ENCODE measurements around the gene ZBTB38. TPM values are rescaled to one million over a fixed set of nuclear protein-coding genes. Genes with fewer than 3 reads are reported as not detected.

ZBTB38 gene
- total RNA-seq, 1 donor from 2014 or later = 46.7 TPM

- Mint-ChIP-seq H3K27ac (no peak overlapping the region), H3K4me1 (peaks cover 40% of the 10 kb centered on the region), H3K36me3 (peaks cover 15% of the 10 kb centered on the region), H3K4me3 (no peak overlapping the region), H3K27me3 (ENCODE audit: low read depth) (no peaks in the 10 kb centered on the region), H3K9me3 (no peaks in the 10 kb centered on the region)
- TF ChIP-seq, protein P1, sequence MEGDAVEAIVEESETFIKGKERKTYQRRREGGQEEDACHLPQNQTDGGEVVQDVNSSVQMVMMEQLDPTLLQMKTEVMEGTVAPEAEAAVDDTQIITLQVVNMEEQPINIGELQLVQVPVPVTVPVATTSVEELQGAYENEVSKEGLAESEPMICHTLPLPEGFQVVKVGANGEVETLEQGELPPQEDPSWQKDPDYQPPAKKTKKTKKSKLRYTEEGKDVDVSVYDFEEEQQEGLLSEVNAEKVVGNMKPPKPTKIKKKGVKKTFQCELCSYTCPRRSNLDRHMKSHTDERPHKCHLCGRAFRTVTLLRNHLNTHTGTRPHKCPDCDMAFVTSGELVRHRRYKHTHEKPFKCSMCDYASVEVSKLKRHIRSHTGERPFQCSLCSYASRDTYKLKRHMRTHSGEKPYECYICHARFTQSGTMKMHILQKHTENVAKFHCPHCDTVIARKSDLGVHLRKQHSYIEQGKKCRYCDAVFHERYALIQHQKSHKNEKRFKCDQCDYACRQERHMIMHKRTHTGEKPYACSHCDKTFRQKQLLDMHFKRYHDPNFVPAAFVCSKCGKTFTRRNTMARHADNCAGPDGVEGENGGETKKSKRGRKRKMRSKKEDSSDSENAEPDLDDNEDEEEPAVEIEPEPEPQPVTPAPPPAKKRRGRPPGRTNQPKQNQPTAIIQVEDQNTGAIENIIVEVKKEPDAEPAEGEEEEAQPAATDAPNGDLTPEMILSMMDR (IDR thresholded peaks at IDR 0.05; ENCODE audit: unreplicated experiment) = no peak
- DNase-seq (ENCODE audit: low spot score in 2 of 2, unreplicated experiment in 2 of 2) = no peak
Measured at GRCh38 chr3:141380987-141381386, 12.7 kb downstream of the ZBTB38 start.

- Mint-ChIP-seq H3K36me3 (peaks cover 3% of the 10 kb centered on the region), H3K27me3 (ENCODE audit: low read depth) (no peaks in the 10 kb centered on the region), H3K4me3 (no peak overlapping the region), H3K9me3 (no peaks in the 10 kb centered on the region), H3K4me1 (peaks cover 56% of the 10 kb centered on the region), H3K27ac (peak overlapping the region; percentile 86)
- TF ChIP-seq, protein P1 (IDR thresholded peaks at IDR 0.05; ENCODE audit: unreplicated experiment) = no peak
- no peak for DNase-seq (ENCODE audit: low spot score in 2 of 2, unreplicated experiment in 2 of 2)
Measured at GRCh38 chr3:141382571-141382970, 14.3 kb downstream of the ZBTB38 start.

DNA sequence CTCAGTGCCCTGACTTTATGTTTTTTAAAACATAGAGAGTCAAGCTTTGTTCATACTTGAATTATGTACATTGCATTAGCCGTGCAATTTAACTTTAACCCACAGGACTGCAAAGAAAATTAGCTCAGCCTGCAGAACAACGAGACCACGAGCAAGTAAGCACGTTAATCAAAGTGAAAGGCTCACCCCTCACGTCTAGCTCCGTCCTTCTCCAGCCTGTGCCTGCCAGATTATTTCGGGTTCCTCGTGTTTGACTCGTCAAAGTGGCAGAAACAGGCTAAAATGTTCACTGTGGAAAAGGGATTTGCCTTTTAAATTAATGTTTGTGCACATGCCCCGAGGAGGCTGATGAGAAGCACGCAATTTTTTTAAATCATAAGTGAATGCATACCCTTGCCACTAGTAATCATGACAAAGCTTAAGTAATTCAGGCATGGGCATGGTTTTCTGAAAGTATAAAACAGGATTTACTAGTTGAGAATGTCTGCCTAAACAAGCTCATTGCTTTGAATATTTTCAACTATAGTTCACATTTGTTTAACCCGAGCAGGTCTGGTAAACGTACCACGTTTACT lies 15.3 kb downstream of the ZBTB38 start:
- DNase-seq (ENCODE audit: low spot score in 2 of 2, unreplicated experiment in 2 of 2) = no peak
- Mint-ChIP-seq H3K9me3 (no peaks in the 10 kb centered on the region), H3K27me3 (ENCODE audit: low read depth) (no peaks in the 10 kb centered on the region), H3K4me3 (peak overlapping the region; percentile 44), H3K4me1 (peaks cover 59% of the 10 kb centered on the region), H3K27ac (peak overlapping the region; percentile 89), H3K36me3 (peaks cover 2% of the 10 kb centered on the region)
- TF ChIP-seq, protein P1 (IDR thresholded peaks at IDR 0.05; ENCODE audit: unreplicated experiment) = no peak

GRCh38 chr3:141384157-141384556 lies 15.9 kb downstream of the ZBTB38 start:
- Mint-ChIP-seq H3K27ac (peak overlapping the region; percentile 89), H3K4me3 (peak overlapping the region; percentile 44), H3K27me3 (ENCODE audit: low read depth) (no peaks in the 10 kb centered on the region), H3K4me1 (peaks cover 63% of the 10 kb centered on the region), H3K9me3 (no peaks in the 10 kb centered on the region), H3K36me3 (peaks cover 2% of the 10 kb centered on the region)
- TF ChIP-seq, protein P1 (IDR thresholded peaks at IDR 0.05; ENCODE audit: unreplicated experiment) = no peak
- no peak for DNase-seq (ENCODE audit: low spot score in 2 of 2, unreplicated experiment in 2 of 2)

GRCh38 chr3:141384575-141384974 lies 16.3 kb downstream of the ZBTB38 start:
- peak overlapping the region; percentile 89 for H3K27ac Mint-ChIP-seq
- peaks cover 2% of the 10 kb centered on the region for H3K36me3 Mint-ChIP-seq
- peaks cover 66% of the 10 kb centered on the region for H3K4me1 Mint-ChIP-seq
- H3K4me3 Mint-ChIP-seq = no peak overlapping the region
- H3K27me3 Mint-ChIP-seq (ENCODE audit: low read depth) = no peaks in the 10 kb centered on the region
- DNase-seq (ENCODE audit: low spot score in 2 of 2, unreplicated experiment in 2 of 2) = no peak
- TF ChIP-seq, protein P1 (IDR thresholded peaks at IDR 0.05; ENCODE audit: unreplicated experiment) = no peak
- H3K9me3 Mint-ChIP-seq = no peaks in the 10 kb centered on the region

All from mesothelial cell of epicardium (in vitro differentiated cells).